ENCODE data around the gene NDUFS6.

The NDUFS6 gene

GRCh38 chr5:1830571-1831228 is 29.5 kb downstream of the NDUFS6 start:
- no peak overlapping the region for H3K4me3 ChIP-seq (ENCODE audit: extremely low read depth, insufficient read depth, low read length, poor library complexity, severe bottlenecking)
- 81 to 86% methylated on average over 16 of the region's 17 CpGs for WGBS, 2 experiments (ENCODE audit: insufficient coverage in 2 of 2)

GRCh38 chr5:1831257-1831656 is 30.1 kb downstream of the NDUFS6 start:
- peaks cover 9% of the 10 kb centered on the region for H3K36me3 ChIP-seq (ENCODE audit: control insufficient read depth, insufficient read depth, low read length)
- H3K4me1 ChIP-seq (ENCODE audit: control insufficient read depth, insufficient read depth, low read length, poor library complexity, severe bottlenecking) = peaks cover 9% of the 10 kb centered on the region
- H3K4me3 ChIP-seq (ENCODE audit: extremely low read depth, insufficient read depth, low read length, poor library complexity, severe bottlenecking) = no peak overlapping the region
- WGBS, 2 experiments (ENCODE audit: insufficient coverage in 2 of 2) = 90 to 94% methylated on average over 3 to 8 of the region's 11 CpGs
- no peaks in the 10 kb centered on the region for H3K9me3 ChIP-seq (ENCODE audit: control insufficient read depth, low read length)
- H3K27ac ChIP-seq (ENCODE audit: low read depth, low read length, severe bottlenecking) = no peak overlapping the region

More at GRCh38 chr5:1830571-1831228, 29.5 kb downstream of the NDUFS6 start:
- peaks cover 11% of the 10 kb centered on the region for H3K36me3 ChIP-seq (ENCODE audit: control insufficient read depth, insufficient read depth, low read length)
- no peak overlapping the region for H3K27ac ChIP-seq (ENCODE audit: low read depth, low read length, severe bottlenecking)
- H3K4me1 ChIP-seq (ENCODE audit: control insufficient read depth, insufficient read depth, low read length, poor library complexity, severe bottlenecking) = peaks cover 9% of the 10 kb centered on the region
- no peaks in the 10 kb centered on the region for H3K9me3 ChIP-seq (ENCODE audit: control insufficient read depth, low read length)

GRCh38 chr5:1831677-1832313 is 30.6 kb downstream of the NDUFS6 start:
- 44 to 53% methylated on average over 11 of the region's 14 CpGs for WGBS, 2 experiments (ENCODE audit: insufficient coverage in 2 of 2)
- H3K4me1 ChIP-seq (ENCODE audit: control insufficient read depth, insufficient read depth, low read length, poor library complexity, severe bottlenecking) = peaks cover 9% of the 10 kb centered on the region
- no peak overlapping the region for H3K4me3 ChIP-seq (ENCODE audit: extremely low read depth, insufficient read depth, low read length, poor library complexity, severe bottlenecking)
- no peaks in the 10 kb centered on the region for H3K9me3 ChIP-seq (ENCODE audit: control insufficient read depth, low read length)
- peaks cover 5% of the 10 kb centered on the region for H3K36me3 ChIP-seq (ENCODE audit: control insufficient read depth, insufficient read depth, low read length)
- H3K27ac ChIP-seq (ENCODE audit: low read depth, low read length, severe bottlenecking) = no peak overlapping the region

DNA sequence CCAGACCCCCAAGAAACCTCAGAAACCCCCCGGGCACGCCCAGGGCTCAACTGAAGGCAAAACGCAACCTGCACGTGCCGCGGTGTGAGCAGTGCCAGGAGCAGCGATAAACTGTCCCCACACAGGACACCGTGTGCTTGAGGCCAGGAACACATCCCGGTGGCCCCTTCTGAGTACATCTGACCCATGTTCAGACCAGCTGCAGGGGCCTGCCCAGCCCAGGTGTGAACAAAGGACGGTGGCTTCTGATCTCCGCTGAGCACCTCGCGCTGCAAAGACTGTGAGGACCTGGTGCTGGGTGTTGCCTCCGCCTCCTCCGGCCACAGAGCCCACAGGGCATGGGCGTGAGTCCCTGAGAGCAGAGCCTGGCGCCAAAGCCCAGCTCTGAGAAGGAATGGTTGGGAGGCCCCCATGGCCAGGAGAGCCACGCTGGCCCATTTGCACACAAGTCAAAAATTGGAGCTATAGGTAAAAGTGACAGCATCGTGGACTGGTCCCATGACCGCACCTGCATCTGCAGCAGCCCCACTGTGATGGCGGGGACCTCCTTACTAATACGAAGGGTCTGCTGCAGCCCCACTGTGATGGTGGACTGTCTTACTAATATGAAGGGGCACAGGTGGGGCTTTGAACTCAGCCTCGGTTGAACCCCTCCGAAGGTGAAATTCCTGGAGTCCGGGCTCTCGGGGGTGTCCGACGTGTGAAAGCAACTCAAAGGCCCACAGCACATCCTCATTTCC is 31.5 kb downstream of the NDUFS6 start:
- no peak overlapping the region for H3K27ac ChIP-seq (ENCODE audit: low read depth, low read length, severe bottlenecking)
- H3K36me3 ChIP-seq (ENCODE audit: control insufficient read depth, insufficient read depth, low read length) = no peaks in the 10 kb centered on the region
- peaks cover 9% of the 10 kb centered on the region for H3K4me1 ChIP-seq (ENCODE audit: control insufficient read depth, insufficient read depth, low read length, poor library complexity, severe bottlenecking)
- H3K4me3 ChIP-seq (ENCODE audit: extremely low read depth, insufficient read depth, low read length, poor library complexity, severe bottlenecking) = no peak overlapping the region
- 89 to 93% methylated on average over 24 to 28 of the region's 28 CpGs for WGBS, 2 experiments (ENCODE audit: insufficient coverage in 2 of 2)
- H3K9me3 ChIP-seq (ENCODE audit: control insufficient read depth, low read length) = no peaks in the 10 kb centered on the region

DNA sequence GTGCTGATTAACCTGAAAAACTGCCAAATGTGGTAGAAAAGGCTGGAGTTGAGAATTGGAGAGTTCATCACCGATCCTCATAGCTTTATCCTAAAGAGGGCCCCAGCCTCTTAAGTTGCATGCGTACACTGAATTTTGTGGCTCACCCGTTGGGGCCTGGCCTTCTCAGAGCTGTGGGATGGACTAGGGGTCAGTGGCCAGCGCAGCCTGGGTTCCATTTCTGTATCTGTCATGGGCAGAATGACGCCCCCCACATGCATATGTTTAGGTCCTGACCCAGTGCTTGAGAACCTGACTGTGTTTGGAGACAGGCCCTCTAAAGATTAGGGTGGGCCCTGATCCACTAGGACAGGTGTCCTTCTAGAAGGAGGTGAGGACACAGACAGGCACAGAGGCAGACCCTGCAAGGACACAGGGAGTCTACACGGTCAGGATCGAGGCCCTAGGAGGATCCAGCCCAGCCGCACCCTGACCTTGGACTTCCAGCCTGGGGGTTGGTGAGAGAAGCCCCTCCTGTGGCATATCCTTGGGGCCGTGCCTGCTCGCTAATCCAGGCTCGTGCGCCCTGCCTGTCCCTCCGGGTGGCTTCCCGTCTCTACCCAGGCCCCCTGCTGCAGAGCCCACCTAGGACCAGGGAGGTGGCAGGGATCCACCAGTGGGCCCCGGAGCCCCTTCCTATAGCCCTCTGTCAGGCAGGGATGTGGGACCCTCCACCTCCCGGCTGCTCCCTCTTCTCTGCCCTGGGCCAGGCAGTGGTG is 32.2 kb downstream of the NDUFS6 start:
- no peak overlapping the region for H3K27ac ChIP-seq (ENCODE audit: low read depth, low read length, severe bottlenecking)
- H3K9me3 ChIP-seq (ENCODE audit: control insufficient read depth, low read length) = no peaks in the 10 kb centered on the region
- no peak overlapping the region for H3K4me3 ChIP-seq (ENCODE audit: extremely low read depth, insufficient read depth, low read length, poor library complexity, severe bottlenecking)
- H3K4me1 ChIP-seq (ENCODE audit: control insufficient read depth, insufficient read depth, low read length, poor library complexity, severe bottlenecking) = peaks cover 9% of the 10 kb centered on the region
- H3K36me3 ChIP-seq (ENCODE audit: control insufficient read depth, insufficient read depth, low read length) = no peaks in the 10 kb centered on the region
- 88 to 89% methylated on average over 16 of the region's 16 CpGs for WGBS, 2 experiments (ENCODE audit: insufficient coverage in 2 of 2)

DNA sequence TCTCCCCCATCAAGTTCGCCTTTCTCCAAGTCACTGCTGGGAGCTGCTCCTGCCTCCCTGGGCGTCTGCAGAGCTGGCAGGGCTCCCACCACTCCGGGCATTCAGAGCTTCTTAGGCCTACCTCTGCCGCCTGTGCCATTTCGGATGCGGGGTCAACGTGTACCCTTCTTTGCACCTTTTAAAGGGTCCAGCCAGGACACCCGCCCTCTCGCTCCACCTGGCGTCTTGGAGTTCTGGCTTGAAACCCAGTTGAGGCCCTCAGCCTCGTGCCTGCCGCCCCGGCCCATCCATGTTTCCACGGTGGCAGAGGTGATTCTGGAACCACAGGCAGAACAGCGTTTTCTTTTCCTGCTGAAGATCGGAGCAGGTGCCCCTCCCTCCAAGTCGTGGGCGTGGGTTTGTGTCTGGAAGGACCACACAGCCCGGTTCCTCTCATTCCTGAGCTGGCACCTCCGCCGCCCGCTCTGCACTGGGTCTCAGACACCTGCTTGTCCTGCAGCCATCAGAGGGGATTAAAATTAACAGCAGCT is 32.9 kb downstream of the NDUFS6 start:
- Histone ChIP-seq H3K4me1 (ENCODE audit: control insufficient read depth, insufficient read depth, low read length, poor library complexity, severe bottlenecking) (peaks cover 9% of the 10 kb centered on the region), H3K9me3 (ENCODE audit: control insufficient read depth, low read length) (no peaks in the 10 kb centered on the region), H3K27ac (ENCODE audit: low read depth, low read length, severe bottlenecking) (no peak overlapping the region), H3K36me3 (ENCODE audit: control insufficient read depth, insufficient read depth, low read length) (no peaks in the 10 kb centered on the region), H3K4me3 (ENCODE audit: extremely low read depth, insufficient read depth, low read length, poor library complexity, severe bottlenecking) (no peak overlapping the region)
- 81 to 84% methylated on average over 19 to 22 of the region's 22 CpGs for WGBS, 2 experiments (ENCODE audit: insufficient coverage in 2 of 2)

DNA sequence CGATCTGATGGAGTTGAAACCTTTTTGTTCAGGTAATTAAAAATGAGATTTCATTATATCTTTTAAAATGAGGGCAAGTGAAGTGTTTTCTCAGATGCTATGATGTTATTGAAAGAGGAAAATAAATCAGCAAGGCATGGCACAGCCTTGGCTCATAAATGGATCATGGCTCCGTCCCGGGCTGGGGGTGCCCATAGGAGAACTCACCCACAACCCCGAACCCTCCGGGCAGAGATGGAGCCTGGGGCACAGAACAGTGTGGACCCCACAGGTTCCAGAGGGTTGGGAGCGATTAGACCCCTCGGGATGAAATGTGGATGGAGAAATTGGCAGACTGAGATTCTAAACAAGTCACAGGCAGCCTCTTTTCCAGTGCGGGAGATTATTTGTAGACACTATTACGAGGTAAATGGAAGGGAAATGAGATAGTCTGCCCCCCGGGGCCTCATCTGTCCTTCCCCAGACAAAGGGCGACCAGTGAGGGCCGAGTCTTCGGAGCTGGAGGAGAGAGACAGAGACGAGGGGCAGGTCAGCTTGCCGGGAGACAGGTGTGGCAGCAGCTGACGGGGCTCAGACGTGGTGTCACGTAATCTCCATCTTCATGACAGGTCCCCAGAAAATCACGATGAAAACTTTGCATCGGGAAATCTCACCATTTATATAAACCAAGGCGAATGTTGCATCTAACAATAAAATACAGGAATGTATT is 33.7 kb downstream of the NDUFS6 start:
- no peaks in the 10 kb centered on the region for H3K36me3 ChIP-seq (ENCODE audit: control insufficient read depth, insufficient read depth, low read length)
- H3K4me1 ChIP-seq (ENCODE audit: control insufficient read depth, insufficient read depth, low read length, poor library complexity, severe bottlenecking) = peaks cover 9% of the 10 kb centered on the region
- WGBS, 2 experiments (ENCODE audit: insufficient coverage in 2 of 2) = 71 to 75% methylated on average over 13 to 16 of the region's 21 CpGs
- H3K4me3 ChIP-seq (ENCODE audit: extremely low read depth, insufficient read depth, low read length, poor library complexity, severe bottlenecking) = no peak overlapping the region
- H3K9me3 ChIP-seq (ENCODE audit: control insufficient read depth, low read length) = no peaks in the 10 kb centered on the region
- no peak overlapping the region for H3K27ac ChIP-seq (ENCODE audit: low read depth, low read length, severe bottlenecking)

DNA sequence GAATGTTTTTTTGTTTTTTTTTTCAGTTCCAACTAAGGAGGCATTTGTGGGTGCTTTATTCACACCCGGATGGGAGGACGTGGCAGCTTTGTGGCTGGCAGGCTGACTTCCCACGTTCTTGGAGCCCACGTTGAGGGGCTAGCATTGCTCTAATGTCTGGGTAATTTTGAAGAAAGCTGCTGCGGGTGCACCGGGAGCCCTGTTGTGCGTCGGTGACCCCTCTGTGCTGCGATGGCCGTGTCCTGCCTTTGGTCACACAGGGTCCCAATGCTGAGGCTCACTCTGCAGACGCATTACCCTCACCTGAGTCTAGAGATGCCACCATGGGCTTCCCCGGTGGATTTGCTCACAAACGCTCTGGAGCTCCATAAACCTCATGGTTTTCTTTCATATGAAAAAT is 34.2 kb downstream of the NDUFS6 start:
- Histone ChIP-seq H3K4me1 (ENCODE audit: control insufficient read depth, insufficient read depth, low read length, poor library complexity, severe bottlenecking) (peaks cover 9% of the 10 kb centered on the region), H3K4me3 (ENCODE audit: extremely low read depth, insufficient read depth, low read length, poor library complexity, severe bottlenecking) (no peak overlapping the region), H3K27ac (ENCODE audit: low read depth, low read length, severe bottlenecking) (no peak overlapping the region), H3K9me3 (ENCODE audit: control insufficient read depth, low read length) (no peaks in the 10 kb centered on the region), H3K36me3 (ENCODE audit: control insufficient read depth, insufficient read depth, low read length) (no peaks in the 10 kb centered on the region)
- 92 to 95% methylated on average over 10 of the region's 13 CpGs for WGBS, 2 experiments (ENCODE audit: insufficient coverage in 2 of 2)

DNA sequence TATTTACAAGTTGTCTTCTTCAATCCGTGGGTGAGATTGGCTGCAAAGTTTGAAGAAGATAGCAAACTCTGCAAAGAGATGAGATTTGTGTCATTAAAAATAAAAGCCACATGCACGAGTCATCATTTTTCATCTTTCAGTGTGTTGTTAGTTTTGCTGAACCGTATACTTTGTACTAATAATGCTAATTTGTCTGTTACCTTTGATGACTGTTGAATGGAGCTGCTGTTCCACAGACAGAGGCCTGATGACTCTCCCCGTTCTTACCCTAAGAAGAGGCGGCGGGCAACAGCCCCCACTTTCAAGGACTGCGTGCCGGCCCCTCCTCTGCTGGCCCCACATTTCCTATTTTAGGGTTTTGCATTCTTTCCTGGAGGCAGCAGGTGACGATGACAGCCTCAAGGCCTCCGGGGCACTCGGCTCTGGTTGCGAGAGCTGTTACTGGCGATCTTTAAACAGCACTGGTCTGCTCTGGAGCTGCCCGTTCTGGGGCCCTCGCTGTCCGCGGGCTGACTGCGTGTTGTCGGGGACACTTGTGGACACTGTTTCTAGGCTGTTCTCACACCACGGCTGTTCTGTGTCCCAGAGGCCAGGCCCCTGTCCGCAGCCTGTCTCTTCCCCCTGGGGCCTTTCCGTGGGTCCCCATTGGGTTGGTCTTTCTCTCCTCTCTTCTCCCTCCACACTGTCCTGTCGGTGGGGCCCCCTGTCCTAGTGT is 35.1 kb downstream of the NDUFS6 start:
- Histone ChIP-seq H3K27ac (ENCODE audit: low read depth, low read length, severe bottlenecking) (no peak overlapping the region), H3K4me1 (ENCODE audit: control insufficient read depth, insufficient read depth, low read length, poor library complexity, severe bottlenecking) (peaks cover 6% of the 10 kb centered on the region), H3K4me3 (ENCODE audit: extremely low read depth, insufficient read depth, low read length, poor library complexity, severe bottlenecking) (no peak overlapping the region), H3K9me3 (ENCODE audit: control insufficient read depth, low read length) (no peaks in the 10 kb centered on the region), H3K36me3 (ENCODE audit: control insufficient read depth, insufficient read depth, low read length) (no peaks in the 10 kb centered on the region)
- 79 to 80% methylated on average over 20 to 22 of the region's 23 CpGs for WGBS, 2 experiments (ENCODE audit: insufficient coverage in 2 of 2)
